Nephron progenitor cell (in vitro differentiated cells): ENCODE results near the gene SSH3.
A peak's percentile ranks its signal among the peaks of the same experiment; 100 is the strongest.

Experiments
- DNase-seq: peaks from one replicate; pipeline ENCODE4 v3.0.0; 2021
- H3K27ac Mint-ChIP-seq: 2 replicates; pipeline ENCODE4 v1.8.0; 2021; ENCODE audit warnings: mild to moderate bottlenecking, moderate library complexity, mixed read lengths
- H3K27me3 Mint-ChIP-seq: 2 replicates; pipeline ENCODE4 v1.8.0; 2021; ENCODE audit warnings: mild to moderate bottlenecking, low read depth, mixed read lengths; ENCODE audit not compliant: poor library complexity
- H3K36me3 Mint-ChIP-seq: 2 replicates; pipeline ENCODE4 v1.8.0; 2021; ENCODE audit warnings: low read depth, mixed read lengths
- H3K4me1 Mint-ChIP-seq: 2 replicates; pipeline ENCODE4 v1.8.0; 2021; ENCODE audit warnings: mixed read lengths
- H3K4me3 Mint-ChIP-seq: 2 replicates; pipeline ENCODE4 v1.8.0; 2021; ENCODE audit warnings: mild to moderate bottlenecking, moderate library complexity, mixed read lengths
- H3K9me3 Mint-ChIP-seq: 2 replicates; pipeline ENCODE4 v1.8.0; 2021; ENCODE audit warnings: mild to moderate bottlenecking, moderate library complexity, mixed read lengths
- CTCF ChIP-seq: fragments of 200-600 bp; sonication (generic); IDR thresholded peaks from 2 replicates; pipeline ENCODE4 v1.5.0; 2021; ENCODE audit warnings: antibody characterized with exemption

The SSH3 gene

DNA sequence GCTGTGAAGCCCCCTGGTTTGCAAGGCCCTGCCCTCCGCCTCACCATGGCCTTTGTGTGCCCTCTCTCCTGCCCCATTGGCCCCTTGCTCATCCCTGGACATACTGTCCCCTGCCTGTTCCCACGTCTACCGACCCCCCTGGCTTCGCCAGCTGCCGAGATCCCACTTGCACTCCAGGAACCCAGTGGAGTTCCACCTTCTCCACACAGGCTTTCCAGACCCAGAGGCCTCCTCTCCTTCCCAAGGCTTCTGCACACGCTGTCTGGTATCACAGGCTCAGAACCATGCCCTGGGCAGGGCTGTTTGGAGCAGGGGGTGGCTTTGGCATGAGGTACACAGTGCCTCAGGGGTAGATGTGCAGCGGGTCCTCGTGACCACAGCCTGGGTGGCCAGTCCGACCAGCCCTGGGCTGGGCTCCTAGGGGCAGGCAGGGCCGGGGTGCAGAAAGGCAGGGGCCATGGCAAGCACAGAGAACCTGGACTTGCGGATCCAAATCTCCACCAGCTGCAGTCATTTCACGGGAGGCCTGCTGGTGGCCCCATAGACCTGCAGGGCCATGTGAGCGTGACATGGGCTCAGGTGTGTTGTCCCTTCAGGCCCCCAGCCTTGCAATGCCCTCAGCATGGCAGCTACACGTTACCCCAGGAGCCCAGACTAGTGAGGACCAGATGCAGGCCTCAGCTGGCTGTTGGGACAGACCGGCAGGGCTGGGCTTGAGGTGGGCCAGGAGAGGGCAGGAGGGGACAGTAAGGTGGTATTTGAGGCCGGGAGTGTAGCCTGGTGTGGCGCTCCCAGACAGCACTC is 27.5 kb upstream of the SSH3 start:
- H3K4me1 Mint-ChIP-seq, result peaks cover 49% of the 10 kb centered on the region
- H3K27me3 Mint-ChIP-seq, result peaks cover 2% of the 10 kb centered on the region
- H3K9me3 Mint-ChIP-seq, result no peaks in the 10 kb centered on the region
- H3K36me3 Mint-ChIP-seq, result peaks cover 7% of the 10 kb centered on the region
- H3K27ac Mint-ChIP-seq, result peak overlapping the region; percentile 48
- DNase-seq, result peak; percentile 3
- no peak overlapping the region for H3K4me3 Mint-ChIP-seq
- no peak for TF ChIP-seq CTCF

DNA sequence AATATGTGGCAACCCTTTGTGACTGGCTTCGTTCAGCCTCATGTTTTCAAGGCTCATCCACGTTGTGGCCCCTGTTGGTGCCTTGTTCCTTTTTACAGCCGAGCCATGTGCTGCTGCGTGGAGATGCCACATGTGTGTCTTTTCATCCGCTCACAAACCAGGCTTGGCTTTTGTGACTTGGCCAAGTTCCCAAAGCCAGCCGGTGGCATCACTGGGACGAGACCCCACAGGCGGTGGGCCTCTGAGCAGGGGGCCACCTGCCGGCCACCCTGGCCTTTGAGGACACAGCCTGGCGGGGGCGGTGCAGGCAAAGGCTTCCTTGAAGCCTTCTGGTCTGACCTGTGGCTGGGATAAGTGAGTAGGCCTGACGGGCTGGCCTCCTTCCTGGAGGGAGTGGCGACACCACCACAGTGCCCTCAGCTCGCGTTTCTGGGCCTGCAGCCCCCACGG is 26.5 kb upstream of the SSH3 start:
- Mint-ChIP-seq H3K9me3 (no peaks in the 10 kb centered on the region), H3K27ac (peak overlapping the region; percentile 51), H3K4me1 (peaks cover 39% of the 10 kb centered on the region), H3K27me3 (peaks cover 2% of the 10 kb centered on the region), H3K36me3 (peaks cover 7% of the 10 kb centered on the region), H3K4me3 (peak overlapping the region; percentile 51)
- TF ChIP-seq CTCF, result no peak
- peak; percentile 38 for DNase-seq

- Mint-ChIP-seq H3K27me3 (peaks cover 2% of the 10 kb centered on the region), H3K36me3 (peaks cover 7% of the 10 kb centered on the region), H3K9me3 (no peaks in the 10 kb centered on the region), H3K27ac (peak overlapping the region; percentile 51), H3K4me1 (peaks cover 35% of the 10 kb centered on the region), H3K4me3 (peak overlapping the region; percentile 34)
- DNase-seq, result peak; percentile 55
- TF ChIP-seq CTCF, result no peak
Observed at GRCh38 chr11:67277231-67277961, 25.9 kb upstream of the SSH3 start.

DNA sequence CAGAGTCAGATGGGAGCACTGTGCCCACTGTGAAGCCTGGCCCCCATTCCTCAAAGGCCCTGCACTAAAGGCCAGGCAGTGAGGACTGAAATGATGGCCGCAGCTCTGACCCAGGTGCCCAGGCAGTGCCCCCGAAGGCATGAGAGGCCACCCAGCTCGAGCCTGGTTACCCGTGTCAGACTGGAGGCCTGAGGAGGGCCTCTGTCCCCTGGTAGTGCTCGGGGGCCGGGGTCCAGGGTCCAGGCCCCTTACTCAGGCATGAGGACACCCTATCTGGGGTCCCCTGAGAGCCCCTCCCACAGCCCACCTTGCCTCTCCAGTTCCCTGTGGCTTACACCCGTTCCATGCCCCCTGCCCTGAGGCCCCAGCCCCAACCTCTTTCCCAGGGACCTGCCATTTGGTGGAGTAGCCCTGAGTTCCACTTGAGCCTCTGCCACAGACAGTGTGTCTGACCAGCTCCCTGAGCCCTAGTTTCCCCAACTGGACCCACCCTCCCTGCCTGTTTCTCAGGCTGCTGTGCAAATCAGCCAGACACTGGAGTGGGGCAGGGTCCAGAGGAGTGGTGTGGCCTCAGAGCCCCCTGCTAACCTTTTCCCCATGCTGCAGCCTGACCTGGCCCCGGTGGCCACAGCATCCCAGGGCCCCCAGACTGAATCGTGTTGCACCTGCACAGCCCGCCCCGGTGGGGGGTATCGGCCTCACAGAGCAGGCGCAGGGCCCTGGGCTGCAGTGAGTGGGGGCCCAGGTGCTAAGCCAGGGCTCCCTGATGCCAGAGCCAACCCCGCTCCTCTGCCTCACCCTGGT is 25.0 kb upstream of the SSH3 start:
- DNase-seq, result no peak
- Mint-ChIP-seq H3K27ac (no peak overlapping the region), H3K27me3 (peaks cover 2% of the 10 kb centered on the region), H3K4me1 (peaks cover 35% of the 10 kb centered on the region), H3K36me3 (peaks cover 7% of the 10 kb centered on the region), H3K9me3 (no peaks in the 10 kb centered on the region), H3K4me3 (no peak overlapping the region)
- no peak for TF ChIP-seq CTCF

DNA sequence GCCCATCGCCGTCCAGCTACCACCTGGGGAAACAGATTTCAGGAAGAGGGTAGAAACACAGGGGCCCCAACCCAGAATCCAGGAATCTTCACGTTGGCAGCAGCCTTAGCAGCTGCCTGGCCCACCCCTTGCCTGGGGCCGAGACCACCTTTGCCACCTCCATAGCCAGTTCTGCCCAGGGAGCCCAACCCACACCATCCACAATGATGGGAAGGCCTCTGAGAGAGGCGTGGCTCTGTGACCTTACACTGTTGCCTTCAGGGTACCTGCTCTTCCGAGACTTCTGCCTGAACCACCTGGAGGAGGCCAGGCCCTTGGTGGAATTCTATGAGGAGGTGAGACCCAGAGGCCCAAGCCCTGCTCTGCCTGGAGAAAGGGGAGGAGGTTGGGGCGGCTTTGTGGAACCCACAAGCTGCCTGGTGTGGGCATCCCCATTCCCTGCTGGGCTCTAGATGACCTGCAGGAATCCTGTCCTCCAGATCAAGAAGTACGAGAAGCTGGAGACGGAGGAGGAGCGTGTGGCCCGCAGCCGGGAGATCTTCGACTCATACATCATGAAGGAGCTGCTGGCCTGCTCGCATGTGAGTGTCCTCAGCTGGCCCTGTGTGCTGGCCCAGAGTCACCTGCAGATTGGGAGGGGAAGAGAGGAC is 24.3 kb upstream of the SSH3 start:
- Mint-ChIP-seq H3K27me3 (peaks cover 2% of the 10 kb centered on the region), H3K4me1 (peaks cover 35% of the 10 kb centered on the region), H3K4me3 (no peak overlapping the region), H3K36me3 (peaks cover 7% of the 10 kb centered on the region), H3K27ac (no peak overlapping the region), H3K9me3 (no peaks in the 10 kb centered on the region)
- no peak for DNase-seq
- no peak for TF ChIP-seq CTCF
